ENCODE results near the gene POLR3E.
A peak's percentile ranks its signal among the peaks of the same experiment; 100 is the strongest.
"Not testable (repeated sequence)": the region's sequence is repeated elsewhere in the genome, so short reads cannot be mapped to it uniquely, and the experiment has no call there.

POLR3E gene

GRCh38 chr16:22293137-22294106 is 3.8 kb upstream of the POLR3E start:
- no peak for DNase-seq

- no peak for DNase-seq
These were observed 740 bp upstream of the POLR3E start for GRCh38 chr16:22296225-22297113.

DNA sequence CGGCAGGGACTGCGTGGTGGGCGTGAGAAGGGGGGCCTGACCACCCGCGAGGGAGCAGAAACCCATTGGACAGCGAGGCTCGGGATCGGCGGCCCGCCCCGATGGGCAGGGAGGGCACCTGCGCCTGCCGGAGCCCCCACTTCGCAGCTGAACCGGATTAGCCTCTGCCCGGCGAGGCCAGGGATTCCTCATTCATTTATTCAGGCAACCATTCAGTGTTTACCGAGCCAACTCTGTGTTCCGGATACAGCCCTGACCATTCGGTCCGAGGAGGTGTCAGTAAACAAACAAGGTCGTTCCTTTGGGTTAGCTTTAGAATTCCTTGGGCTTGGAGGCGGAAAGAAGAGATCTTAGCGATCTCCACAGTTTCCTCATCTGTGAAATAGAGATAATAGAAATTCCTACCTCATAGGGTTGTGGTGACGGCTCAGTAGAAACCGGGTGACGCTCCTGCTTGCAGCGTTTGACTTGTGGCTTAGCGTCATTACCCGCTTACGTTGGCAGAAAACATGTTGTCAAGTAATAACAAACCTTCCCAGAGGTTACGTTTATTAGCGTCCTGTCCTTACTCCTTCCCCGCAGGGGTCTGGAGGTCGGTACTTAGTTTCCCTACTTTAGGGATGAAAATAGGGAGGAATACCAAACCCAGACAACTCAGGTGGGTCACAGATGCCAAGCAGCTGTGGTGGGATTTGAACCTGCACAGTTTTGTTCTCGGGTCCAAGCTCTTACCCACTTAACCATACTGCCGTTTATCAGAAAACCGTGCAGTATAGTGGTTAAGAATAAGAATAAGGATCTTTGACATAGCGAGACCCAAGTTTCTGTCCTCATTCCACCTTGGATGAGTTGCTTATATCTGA is 893 bp downstream of the POLR3E start:
- peak; percentile 70 for DNase-seq

DNA sequence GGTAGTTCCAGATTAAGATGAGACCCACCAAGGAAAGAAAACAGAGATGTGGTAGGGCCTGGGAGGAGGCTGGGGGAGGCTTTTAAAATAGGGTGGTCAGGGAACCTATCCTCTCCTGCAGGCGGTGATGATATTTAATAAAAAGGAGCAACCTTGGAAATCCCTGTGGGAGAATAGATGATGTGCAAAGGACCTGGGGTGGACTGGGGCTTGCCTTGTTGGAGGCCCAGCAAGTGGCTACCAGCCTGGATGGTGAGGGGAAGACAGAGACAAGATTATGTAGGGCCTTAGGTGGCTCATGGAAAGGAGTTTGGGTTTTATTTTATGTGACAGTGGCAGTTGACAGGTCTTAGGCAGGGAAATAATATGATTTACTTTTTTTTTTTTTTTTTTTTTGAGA is 1.8 kb downstream of the POLR3E start:
- no peak for DNase-seq

DNA sequence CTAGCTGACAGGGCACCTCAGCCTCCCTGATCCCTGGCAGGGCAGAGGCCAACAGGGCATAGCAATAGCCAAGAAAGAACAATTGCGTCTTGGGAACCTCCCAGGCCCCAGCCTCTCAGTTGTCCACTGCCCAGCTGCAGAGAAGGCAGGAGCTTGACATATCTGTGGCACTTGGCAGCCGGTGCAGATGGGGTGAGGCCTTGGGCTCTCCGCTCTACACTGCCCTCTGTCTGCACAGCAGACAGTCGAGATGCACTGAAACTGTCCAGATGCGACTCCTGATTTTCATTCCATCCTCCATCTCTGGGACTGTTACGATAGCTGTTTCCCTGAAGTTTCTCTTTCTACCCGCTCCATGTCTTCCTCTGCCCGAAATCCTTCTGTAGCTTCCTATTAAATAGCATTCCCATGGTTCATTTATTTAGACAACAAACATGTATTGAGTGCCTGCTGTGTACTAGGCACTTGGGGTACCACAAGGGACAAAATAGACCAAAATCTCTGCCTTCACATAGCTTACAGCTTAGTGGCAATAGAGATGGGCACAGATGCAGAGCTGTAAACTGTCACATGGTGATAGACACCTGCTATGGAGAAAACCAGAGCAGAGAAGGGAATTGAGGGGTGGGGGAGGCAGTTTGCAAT is 3.3 kb downstream of the POLR3E start:
- DNase-seq = no peak

DNA sequence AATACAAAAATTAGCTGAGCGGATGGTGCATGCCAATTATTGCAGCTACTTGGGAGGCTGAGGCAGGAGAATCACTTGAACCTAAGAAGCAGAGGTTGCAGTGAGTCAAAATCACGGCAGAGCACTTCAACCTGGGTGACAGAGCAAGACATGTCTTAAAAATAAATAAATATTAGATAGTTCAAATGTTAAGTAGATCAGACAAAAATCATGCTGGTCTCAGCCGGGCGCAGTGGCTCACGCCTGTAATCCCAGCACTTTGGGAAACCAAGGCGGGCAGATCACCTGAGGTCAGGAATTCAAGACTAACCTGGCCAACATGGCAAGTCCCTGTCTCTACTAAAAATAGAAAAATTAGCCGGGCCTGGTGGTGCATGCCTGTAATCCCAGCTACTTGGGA is 4.2 kb downstream of the POLR3E start:
- DNase-seq = not testable (repeated sequence)

- no peak for DNase-seq
These were observed 5.7 kb downstream of the POLR3E start for GRCh38 chr16:22302776-22303363.

DNA sequence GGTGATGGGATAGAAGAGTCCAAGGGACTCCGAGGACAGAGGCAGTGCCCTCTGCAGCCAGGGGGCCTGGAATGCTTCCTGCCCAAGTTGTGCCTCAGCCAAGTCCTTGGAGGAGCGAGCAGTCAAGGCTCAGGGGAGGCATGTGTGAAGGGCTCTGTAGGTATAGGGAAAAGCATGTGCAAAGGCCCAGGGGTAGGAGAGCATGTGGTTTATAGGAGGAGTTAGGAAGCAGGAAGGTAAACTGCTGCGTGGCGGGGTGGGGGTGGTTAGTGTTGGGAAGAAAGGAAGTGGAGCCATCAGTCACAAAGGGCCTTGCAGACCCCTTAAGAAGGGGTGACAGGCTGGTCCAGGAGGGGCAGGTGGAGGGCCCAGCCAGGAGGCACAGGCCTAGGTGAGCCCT is 7.2 kb downstream of the POLR3E start:
- no peak for DNase-seq

- DNase-seq = no peak
These were observed 9.6 kb downstream of the POLR3E start for GRCh38 chr16:22306788-22307187.

DNA sequence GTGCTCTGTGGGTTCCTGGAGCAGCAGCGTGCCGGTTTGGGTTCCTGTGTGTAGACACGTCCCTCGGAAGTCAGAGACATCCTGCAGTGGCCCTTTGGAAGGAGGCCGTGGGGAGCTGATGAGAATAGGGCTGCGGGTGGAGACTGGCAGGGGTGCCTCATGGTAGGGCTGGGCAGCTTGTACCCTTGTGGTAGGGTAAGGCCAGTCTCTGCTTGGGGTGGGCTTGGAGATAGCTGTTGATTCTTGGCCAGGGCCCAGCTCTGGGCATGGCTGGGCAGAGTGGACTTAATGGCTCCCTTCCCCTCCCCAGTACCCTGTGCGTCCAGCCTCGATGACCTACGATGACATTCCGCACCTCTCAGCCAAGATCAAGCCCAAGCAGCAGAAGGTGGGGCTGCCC is 10.6 kb downstream of the POLR3E start:
- no peak for DNase-seq

DNA sequence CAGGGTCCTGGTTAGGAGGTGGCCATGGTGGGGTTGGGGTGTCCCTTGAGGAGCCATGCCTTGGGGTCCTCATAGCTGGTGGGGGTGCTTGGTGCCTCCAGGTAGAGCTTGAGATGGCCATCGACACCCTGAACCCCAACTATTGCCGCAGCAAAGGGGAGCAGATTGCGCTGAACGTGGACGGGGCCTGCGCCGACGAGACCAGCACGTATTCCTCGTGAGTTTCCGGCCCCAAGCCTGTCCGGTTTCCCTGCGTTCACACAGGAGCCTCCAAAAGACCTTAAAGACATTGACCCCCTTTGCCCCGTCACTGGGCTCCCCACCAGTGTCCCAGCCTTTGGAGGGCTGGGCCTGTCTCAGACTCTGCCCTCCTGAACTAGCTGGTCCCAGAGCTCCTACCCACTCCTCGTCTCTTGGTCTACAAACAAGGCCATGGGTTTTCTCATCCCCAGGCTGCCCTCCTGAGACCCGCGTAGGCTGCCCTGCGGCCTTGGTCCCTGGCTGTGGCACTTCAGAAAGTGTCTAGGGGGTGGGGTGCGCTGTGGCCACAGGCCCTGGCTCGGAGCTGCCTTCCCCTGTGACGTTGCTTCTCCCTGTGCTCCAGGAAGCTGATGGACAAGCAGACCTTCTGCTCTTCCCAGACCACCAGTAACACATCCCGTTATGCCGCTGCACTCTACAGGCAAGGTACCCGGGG is 11.8 kb downstream of the POLR3E start:
- no peak for DNase-seq

- no peak for DNase-seq
These were observed 14.3 kb downstream of the POLR3E start for GRCh38 chr16:22311520-22311919.

DNA sequence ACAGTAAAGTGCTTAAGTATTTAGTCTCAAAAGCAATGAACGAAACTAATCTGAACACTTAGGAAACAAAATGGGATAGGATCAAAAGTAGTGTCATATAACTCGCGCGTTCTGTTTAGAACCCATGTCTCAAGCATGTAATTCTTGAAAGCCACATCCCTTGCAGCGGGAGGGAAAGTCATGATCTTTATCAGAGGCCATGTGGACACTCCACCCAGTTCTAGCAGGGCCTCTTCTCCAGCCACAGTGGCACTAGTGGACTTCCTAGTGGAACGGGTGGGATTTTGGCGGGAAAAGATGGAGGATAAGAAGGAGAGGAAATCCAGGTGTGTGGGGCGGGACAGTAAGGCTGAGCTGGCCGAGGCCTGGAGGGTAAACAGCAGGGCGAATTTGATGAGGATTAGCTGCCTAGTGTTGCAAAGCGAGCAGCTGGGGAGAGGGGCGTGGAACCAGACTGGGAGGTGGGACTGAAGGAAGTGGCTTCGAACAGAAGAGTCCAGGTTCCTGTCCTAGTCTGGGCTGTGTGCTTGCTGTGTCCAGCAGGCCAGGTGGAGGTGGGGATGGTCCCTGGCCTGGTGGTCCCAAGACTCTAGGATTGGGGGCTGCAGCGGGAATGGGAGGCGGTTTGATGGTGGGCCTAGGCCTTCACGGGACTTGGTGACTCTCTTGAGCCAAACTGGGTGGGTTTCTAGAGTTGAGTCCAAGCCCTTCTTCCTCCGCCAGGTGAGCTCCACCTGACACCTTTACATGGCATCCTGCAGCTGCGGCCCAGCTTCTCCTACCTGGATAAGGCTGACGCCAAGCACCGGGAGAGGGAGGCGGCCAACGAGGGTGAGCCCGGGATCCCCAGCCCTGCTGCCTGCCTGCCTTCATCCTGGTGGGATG is 15.9 kb downstream of the POLR3E start:
- no peak for DNase-seq

GRCh38 chr16:22313876-22314470 is 16.8 kb downstream of the POLR3E start:
- no peak for DNase-seq

DNA sequence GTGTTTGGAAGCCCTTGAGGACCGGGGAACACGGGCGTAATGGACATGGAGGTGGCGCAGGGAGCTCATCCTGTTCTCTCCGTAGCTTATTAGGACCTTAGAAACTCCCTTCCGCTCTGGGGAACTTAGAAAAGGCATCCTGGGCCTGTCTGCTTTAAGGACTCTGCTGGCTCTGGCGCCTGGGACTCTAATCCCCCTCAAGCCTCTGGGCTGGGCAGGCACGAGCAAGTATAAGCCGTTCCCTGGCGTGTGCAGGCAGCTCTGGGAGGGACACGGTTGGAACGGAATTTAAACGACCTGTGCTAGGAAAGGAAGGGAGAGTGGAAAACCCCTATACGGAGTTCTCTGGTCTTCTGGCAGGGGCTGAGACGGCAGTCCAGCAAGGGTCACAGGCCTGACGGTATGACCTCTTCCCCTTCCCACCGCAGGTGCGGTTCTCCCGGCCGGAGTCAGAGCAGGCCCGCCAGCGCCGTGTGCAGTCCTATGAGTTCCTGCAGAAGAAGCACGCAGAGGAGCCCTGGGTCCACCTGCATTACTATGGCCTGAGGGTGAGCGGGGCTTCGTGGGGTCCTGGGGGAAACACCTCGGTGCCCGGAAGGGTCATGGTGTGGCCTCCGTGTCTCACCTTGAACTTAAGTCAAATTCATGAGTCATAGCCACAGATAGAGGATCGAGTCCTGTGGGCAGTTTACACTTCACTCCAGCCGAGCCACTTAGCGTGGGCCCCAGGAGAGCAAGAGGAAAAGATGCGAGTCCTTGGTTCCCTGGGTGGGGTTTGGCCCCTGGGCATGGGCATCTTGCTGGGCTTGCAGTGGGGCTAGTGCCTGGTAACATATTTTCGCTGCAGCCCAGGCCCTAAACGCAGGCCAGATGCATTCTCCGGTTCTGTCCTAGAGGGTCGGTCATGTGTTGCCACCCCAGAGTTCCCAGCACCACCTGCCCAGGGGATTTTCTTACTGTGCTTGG is 17.7 kb downstream of the POLR3E start:
- no peak for DNase-seq

- no peak for DNase-seq
These were observed 18.8 kb downstream of the POLR3E start for GRCh38 chr16:22315979-22316378.

DNA sequence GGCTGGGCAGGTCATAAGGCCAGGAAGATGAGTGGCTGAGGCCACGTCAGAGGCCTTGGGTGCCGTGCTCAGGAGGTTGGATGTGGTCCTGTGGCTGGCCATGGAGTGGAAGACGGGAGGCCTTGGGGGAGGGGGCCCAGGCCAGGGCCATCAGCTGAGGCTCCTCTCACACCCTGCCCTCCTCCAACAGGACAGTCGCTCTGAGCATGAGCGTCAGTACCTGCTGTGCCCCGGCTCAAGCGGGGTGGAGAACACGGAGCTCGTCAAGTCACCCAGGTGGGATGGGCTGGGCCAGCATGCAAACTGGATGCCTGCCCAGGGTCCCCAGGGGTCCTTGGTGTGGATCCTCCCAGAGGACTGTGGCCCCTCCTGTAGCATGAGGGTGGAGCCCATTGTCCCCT is 19.2 kb downstream of the POLR3E start:
- no peak for DNase-seq

GRCh38 chr16:22317001-22317530 is 19.9 kb downstream of the POLR3E start:
- DNase-seq = no peak

Data from NCI-H748 treated with DMSO at 0.1 percent for 48 hours (cell line).